HepG2 (cell line): Measurements from ENCODE around the gene RGP1. TPM values are rescaled to one million over a fixed set of nuclear protein-coding genes. Genes with fewer than 3 reads are reported as not detected.

ENCODE experiments used
- AHR ChIP-seq: IDR thresholded peaks from 2 replicates; pipeline ENCODE4 v1.6.1; 2018; ENCODE audit warnings: missing genetic modification reagents, missing compliant biosample characterization
- ARID5B ChIP-seq: IDR thresholded peaks from 2 replicates; pipeline ENCODE4 v1.4.0; 2020; ENCODE audit warnings: mild to moderate bottlenecking, missing genetic modification reagents
- GMEB2 ChIP-seq: IDR thresholded peaks from 2 replicates; pipeline ENCODE4 v1.6.1; 2016; ENCODE audit warnings: missing biosample characterization, missing genetic modification reagents, low read depth
- GTF2F1 ChIP-seq: fragments of 150-350 bp; IDR thresholded peaks from 2 replicates; pipeline ENCODE4 v1.6.1; 2014; ENCODE audit warnings: low read length
- NPAS2 ChIP-seq: sonication (generic); formaldehyde crosslinking; IDR thresholded peaks from 2 replicates; pipeline ENCODE4 v1.8.0; 2022; ENCODE audit warnings: mild to moderate bottlenecking, missing genetic modification reagents, borderline replicate concordance
- ONECUT2 ChIP-seq: sonication (generic); formaldehyde crosslinking; IDR thresholded peaks from 2 replicates; pipeline ENCODE4 v1.4.0; 2020; ENCODE audit warnings: missing genetic modification reagents
- PATZ1 ChIP-seq: sonication (generic); formaldehyde crosslinking; IDR thresholded peaks from 2 replicates; pipeline ENCODE4 v1.4.0; 2020; ENCODE audit warnings: missing genetic modification reagents
- RCOR2 ChIP-seq: IDR thresholded peaks from 2 replicates; pipeline ENCODE4 v1.6.1; 2016; ENCODE audit warnings: missing biosample characterization, missing genetic modification reagents
- SMARCE1 ChIP-seq: fragments of 450-650 bp; IDR thresholded peaks from 2 replicates; pipeline ENCODE4 v1.6.1; 2017; ENCODE audit warnings: borderline replicate concordance
- SP4 ChIP-seq: sonication (generic); formaldehyde crosslinking; IDR thresholded peaks from 2 replicates; pipeline ENCODE4 v1.8.1; 2023; ENCODE audit warnings: mild to moderate bottlenecking, missing genetic modification reagents
- TEAD2 ChIP-seq: sonication (generic); formaldehyde crosslinking; IDR thresholded peaks from 2 replicates; pipeline ENCODE4 v1.9.0; 2021; ENCODE audit warnings: missing genetic modification reagents
- ZNF407 ChIP-seq: sonication (generic); formaldehyde crosslinking; IDR thresholded peaks from one replicate; pipeline ENCODE4 v1.5.1; 2020; ENCODE audit warnings: mild to moderate bottlenecking, missing genetic modification reagents; ENCODE audit errors: not compliant biosample characterization
- polyA plus RNA-seq, 8 experiments: library from polyadenylated mRNA; depleted of rRNA in 3 of 8; stranded (reverse) in 7 of 8; unstranded in 1 of 8; fragments of >200 nt; fragmentation: Illumina TruSeq in 4 of 8; extraction: Trizol in 4 of 8; gene quantifications; 2 replicates each; pipeline versions ENCODE4 v1.2.1 to v1.2.3, GENCODE V29; 2011 to 2016; ENCODE audit warnings: low read depth in 4 of 8, missing spikeins in 1 of 8, mixed read lengths in 1 of 8; ENCODE audit not compliant: insufficient read depth in 1 of 8
- total RNA-seq, 5 experiments: library from RNA; depleted of rRNA; stranded (reverse); fragments of >200 nt; fragmentation: Illumina TruSeq; extraction: Trizol; gene quantifications; 2 replicates each; pipeline ENCODE4 v1.2.3, GENCODE V29; 2016; ENCODE audit warnings: low read depth in 1 of 5

RGP1 gene
- total and polyA plus RNA-seq, 2 of the 13 experiments (the other 11 are each of a cell fraction or from before 2014, with no cell fraction given) = 12.7 to 21.0 TPM

GRCh38 chr9:35756275-35757225, 7.5 kb downstream of the RGP1 start (continued):
- peak; percentile 51 for TF ChIP-seq ARID5B (CRISPR knock-in tag)
- no peak for TF ChIP-seq TEAD2 (CRISPR knock-in tag)
- TF ChIP-seq GTF2F1 = no peak
- peak; percentile 93 for TF ChIP-seq PATZ1 (CRISPR knock-in tag)
- TF ChIP-seq ZNF407 = no peak
- TF ChIP-seq RCOR2 = 0 out of 2 replicates have a peak, but pooled peaks have one; percentile 19
- no peak for TF ChIP-seq NPAS2 (CRISPR knock-in tag)
- no peak for TF ChIP-seq AHR (CRISPR knock-in tag)
- no peak for TF ChIP-seq SMARCE1
- no peak for TF ChIP-seq GMEB2 (CRISPR knock-in tag)
- TF ChIP-seq SP4 (CRISPR knock-in tag) = no peak
- TF ChIP-seq ONECUT2 = no peak
